Mesothelial cell of epicardium (in vitro differentiated cells): ENCODE results near the gene EXD3. TPM values are rescaled to one million over a fixed set of nuclear protein-coding genes. Genes with fewer than 3 reads are reported as not detected.

Source experiments
- DNase-seq, 2 experiments: peaks; one replicate each; pipeline ENCODE4 v3.0.0; 2021; ENCODE audit warnings: low spot score in 2 of 2; ENCODE audit not compliant: unreplicated experiment in 2 of 2
- H3K27ac Mint-ChIP-seq: 2 replicates; pipeline ENCODE4 v1.8.0; 2021; ENCODE audit warnings: mixed read lengths
- H3K27me3 Mint-ChIP-seq: 2 replicates; pipeline ENCODE4 v1.8.0; 2021; ENCODE audit warnings: low read depth, mixed read lengths
- H3K36me3 Mint-ChIP-seq: 2 replicates; pipeline ENCODE4 v1.8.0; 2021; ENCODE audit warnings: mixed read lengths
- H3K4me1 Mint-ChIP-seq: 2 replicates; pipeline ENCODE4 v1.8.0; 2021; ENCODE audit warnings: mixed read lengths
- H3K4me3 Mint-ChIP-seq: 2 replicates; pipeline ENCODE4 v1.8.0; 2021; ENCODE audit warnings: mild to moderate bottlenecking, moderate library complexity, mixed read lengths
- H3K9me3 Mint-ChIP-seq: 2 replicates; pipeline ENCODE4 v1.8.0; 2021; ENCODE audit warnings: mixed read lengths
- total RNA-seq: library from RNA; stranded (reverse); gene quantifications from 3 replicates; pipeline ENCODE4 v1.2.1, GENCODE V29; 2021
- TF ChIP-seq, protein P1 (sequence below): fragments of 200-600 bp; sonication (generic); IDR thresholded peaks from one replicate; pipeline ENCODE4 v1.5.0; 2021; ENCODE audit warnings: antibody characterized with exemption; ENCODE audit not compliant: unreplicated experiment

The EXD3 gene
- total RNA-seq, 1 donor from 2014 or later = 38.2 TPM

DNA sequence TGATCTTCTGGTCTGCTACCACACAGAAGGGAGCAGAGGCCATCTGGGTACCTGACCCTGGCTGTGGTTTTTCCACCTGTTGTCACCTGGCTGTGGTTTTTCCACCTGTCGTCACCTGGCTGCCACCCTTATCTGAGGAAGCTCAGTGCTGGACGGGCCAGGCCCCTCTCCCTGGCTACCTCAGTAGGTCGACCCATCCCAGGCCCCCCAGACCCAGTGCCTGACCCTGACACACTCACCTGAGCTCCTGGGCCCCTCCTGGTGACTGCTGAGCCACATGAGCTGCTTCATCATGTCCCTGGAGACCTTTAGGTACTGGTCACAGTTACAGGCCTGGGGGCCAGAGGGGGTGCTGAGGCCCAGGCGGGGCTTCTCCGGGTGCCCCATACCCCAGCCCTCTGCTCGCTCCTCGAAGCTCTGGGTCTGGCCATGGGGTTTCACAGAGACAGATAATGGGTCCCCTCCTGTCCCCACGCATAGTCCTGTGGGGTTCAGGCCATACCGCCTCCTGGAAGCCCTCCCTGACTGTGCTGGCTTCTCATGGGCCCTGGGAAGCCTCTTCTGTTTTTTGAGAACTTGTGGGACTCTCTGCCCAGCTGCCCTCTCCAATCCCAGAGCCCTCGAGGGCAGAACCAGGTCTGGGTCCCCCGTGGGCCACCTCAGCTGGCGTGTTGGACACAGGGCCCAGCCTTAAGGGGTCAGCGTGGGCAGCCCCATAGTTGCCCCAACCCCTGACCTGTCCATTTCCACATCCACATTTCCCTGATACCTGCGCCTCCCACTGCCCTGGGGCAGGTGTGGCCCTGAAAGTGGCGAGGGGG is 113.4 kb downstream of the EXD3 start:
- TF ChIP-seq, protein P1, sequence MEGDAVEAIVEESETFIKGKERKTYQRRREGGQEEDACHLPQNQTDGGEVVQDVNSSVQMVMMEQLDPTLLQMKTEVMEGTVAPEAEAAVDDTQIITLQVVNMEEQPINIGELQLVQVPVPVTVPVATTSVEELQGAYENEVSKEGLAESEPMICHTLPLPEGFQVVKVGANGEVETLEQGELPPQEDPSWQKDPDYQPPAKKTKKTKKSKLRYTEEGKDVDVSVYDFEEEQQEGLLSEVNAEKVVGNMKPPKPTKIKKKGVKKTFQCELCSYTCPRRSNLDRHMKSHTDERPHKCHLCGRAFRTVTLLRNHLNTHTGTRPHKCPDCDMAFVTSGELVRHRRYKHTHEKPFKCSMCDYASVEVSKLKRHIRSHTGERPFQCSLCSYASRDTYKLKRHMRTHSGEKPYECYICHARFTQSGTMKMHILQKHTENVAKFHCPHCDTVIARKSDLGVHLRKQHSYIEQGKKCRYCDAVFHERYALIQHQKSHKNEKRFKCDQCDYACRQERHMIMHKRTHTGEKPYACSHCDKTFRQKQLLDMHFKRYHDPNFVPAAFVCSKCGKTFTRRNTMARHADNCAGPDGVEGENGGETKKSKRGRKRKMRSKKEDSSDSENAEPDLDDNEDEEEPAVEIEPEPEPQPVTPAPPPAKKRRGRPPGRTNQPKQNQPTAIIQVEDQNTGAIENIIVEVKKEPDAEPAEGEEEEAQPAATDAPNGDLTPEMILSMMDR = no peak
- no peak for DNase-seq

DNA sequence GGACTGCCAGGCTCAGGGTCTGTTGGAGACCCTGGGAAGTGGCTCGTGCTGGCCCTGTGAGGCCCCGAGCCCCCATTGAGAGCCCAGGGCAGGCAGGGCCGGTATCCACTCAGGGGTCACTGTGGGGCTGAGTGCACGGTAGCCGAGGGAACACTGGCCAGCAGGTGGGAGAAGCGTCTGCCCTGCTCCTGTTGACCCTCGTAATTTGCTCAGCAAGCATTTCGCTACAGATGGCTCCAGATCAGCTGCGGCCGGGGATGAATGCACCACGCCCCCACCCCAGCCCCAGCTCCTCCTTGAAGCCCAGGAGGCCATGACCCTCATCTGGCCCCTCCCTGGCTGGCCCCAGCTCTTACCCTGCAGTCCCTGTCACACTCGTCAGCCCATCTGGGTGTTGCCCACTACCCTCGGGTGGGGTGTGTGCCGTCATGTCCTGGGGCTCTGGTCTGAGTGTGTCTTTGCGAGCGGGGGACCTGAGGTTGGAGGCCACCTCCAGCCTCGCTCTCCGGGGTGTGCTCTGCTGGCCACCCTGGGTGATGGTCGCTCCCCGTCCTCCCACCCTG is 114.8 kb downstream of the EXD3 start:
- H3K4me3 Mint-ChIP-seq = no peak overlapping the region
- H3K4me1 Mint-ChIP-seq = peaks cover 7% of the 10 kb centered on the region
- no peaks in the 10 kb centered on the region for H3K27me3 Mint-ChIP-seq
- H3K9me3 Mint-ChIP-seq = no peaks in the 10 kb centered on the region
- no peak overlapping the region for H3K27ac Mint-ChIP-seq
- DNase-seq = no peak
- H3K36me3 Mint-ChIP-seq = no peaks in the 10 kb centered on the region
- TF ChIP-seq, protein P1 = no peak

More for the DNA sequence above, 113.4 kb downstream of the EXD3 start:
- Mint-ChIP-seq H3K36me3 (no peaks in the 10 kb centered on the region), H3K27me3 (no peaks in the 10 kb centered on the region), H3K4me1 (peaks cover 7% of the 10 kb centered on the region), H3K27ac (no peak overlapping the region), H3K4me3 (no peak overlapping the region), H3K9me3 (no peaks in the 10 kb centered on the region)

DNA sequence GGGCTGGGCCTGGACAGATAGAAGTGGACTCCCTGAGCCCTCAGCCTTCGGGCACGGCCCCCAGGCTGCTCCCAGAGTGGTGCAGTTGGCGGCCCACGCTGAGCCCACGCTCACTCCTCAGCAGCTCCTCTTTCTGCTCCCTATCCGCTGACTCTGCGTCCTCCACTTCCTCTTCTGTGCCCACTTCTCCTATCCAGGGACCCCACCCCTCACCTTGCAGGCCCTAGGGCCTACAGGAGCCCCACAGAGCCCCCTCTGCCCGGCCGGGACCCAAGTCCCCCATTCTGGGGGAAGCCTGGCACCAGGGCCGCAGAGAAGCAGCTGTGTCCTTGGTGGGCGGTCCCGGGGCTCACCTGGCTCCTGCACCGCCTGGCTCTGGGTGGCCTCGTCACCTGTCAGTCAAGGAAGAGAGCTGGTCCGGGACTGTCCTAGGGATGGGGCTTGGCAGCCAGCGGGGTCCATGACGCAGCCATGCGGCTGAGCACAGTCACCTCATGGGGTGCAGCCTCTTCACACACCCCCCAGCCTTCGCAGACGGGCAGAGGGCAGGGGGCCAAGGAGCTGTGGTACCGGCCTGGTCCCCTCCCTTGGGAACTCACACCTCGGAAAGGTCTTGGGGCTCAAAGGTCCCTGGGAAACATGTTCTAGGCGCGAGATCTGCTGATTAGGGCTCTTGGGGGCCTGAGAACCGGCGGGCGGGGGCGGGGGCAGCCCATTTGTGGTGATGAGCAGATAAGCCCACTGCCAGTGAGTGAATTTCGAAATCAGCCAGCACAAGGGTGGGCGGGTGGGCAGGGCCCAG is 115.5 kb downstream of the EXD3 start:
- TF ChIP-seq, protein P1 = no peak
- Mint-ChIP-seq H3K9me3 (no peaks in the 10 kb centered on the region), H3K4me1 (peaks cover 9% of the 10 kb centered on the region), H3K4me3 (no peak overlapping the region), H3K27me3 (no peaks in the 10 kb centered on the region), H3K27ac (peak overlapping the region; percentile 6), H3K36me3 (no peaks in the 10 kb centered on the region)
- DNase-seq = no peak

DNA sequence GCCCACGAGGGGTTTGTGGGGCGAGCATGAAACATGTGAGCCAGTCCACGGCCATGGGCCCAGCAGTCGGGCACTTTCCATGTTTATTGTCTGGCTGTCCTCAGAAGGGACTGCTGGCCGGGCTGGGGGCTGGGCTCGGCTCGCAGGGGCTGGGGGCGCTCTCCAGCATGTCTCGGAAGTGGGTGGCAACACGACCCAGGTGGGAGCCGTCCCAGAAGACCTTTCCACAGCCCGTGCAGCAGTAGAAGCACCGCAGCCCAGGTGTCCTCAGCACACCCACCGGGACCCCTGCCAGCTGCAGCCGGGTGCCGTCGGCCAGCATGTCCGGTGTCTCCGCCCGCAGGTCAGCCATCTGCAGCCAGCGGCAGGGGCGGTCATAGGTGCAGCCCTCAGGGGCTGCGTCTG is 116.1 kb downstream of the EXD3 start:
- H3K27ac Mint-ChIP-seq = no peak overlapping the region
- TF ChIP-seq, protein P1 = no peak
- no peak for DNase-seq
- H3K36me3 Mint-ChIP-seq = no peaks in the 10 kb centered on the region
- H3K9me3 Mint-ChIP-seq = no peaks in the 10 kb centered on the region
- H3K4me1 Mint-ChIP-seq = peaks cover 9% of the 10 kb centered on the region
- no peaks in the 10 kb centered on the region for H3K27me3 Mint-ChIP-seq
- H3K4me3 Mint-ChIP-seq = no peak overlapping the region

DNA sequence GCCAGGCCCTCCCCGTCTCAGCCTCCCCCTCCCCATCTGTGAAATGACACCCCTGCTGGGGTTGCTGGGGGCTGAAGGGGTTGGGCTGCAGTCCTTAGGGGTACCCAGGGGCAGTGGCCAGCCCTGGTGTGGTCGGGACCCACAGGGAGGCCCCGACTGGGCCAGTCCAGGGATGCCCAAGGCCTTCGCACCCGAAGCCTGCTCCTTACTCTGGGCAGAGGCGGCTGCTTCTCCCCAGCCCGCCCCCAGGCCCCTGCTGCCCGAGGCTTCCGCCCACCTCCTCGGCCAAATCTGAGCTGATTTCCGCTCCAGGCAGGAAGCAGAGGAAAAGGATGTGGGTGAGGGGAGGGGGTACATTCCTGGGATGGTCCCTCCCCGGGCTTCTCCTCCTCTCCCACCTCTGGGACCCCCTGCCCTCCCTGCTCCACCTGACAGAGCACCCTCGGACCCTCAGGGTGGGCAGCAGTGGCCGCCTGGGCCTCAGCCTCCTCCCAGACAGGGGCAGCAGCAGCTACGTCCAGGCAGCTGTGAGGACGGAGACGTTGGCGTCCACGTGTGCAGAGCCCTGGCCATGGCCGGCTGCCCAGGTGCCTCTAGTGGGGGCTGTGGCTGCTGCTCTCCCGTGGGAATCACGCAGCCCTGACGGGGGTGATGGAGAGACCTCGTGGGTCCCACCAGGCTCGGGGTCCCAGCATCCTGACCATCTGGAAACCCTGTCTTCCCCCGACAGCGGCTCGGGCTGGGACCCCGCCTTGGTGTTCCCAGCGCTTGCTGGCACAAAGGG is 116.7 kb downstream of the EXD3 start:
- Mint-ChIP-seq H3K4me3 (no peak overlapping the region), H3K36me3 (no peaks in the 10 kb centered on the region), H3K27ac (no peak overlapping the region), H3K9me3 (no peaks in the 10 kb centered on the region), H3K4me1 (peaks cover 9% of the 10 kb centered on the region), H3K27me3 (no peaks in the 10 kb centered on the region)
- TF ChIP-seq, protein P1 = no peak
- no peak for DNase-seq
